Measurements from ENCODE around the gene CDH13. TPM values are rescaled to one million over a fixed set of nuclear protein-coding genes. Genes with fewer than 3 reads are reported as not detected.
A peak's percentile ranks its signal among the peaks of the same experiment; 100 is the strongest.

CDH13 gene
- polyA plus RNA-seq, 3 donors, result 8.2 to 11.2 (median 10.3) TPM

DNA sequence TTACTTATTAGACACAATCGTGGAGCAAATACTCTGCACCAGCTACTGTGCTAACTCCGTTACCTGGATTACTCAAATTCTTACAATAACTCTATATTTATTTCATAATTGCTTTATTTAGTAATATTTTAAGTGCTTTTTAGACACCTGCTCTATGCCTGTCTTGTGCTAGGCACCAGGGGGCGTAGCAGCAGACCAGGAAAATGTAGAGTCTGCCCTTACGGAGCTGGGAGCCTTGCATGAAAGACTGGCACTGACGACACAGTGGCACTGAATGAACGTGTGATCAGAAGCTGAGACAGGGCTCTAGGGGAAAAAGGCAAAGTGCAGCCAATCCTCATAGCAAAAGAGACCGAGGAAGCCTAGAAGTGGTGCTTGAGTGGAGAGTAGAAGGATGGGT is 486.5 kb downstream of the CDH13 start:
- DNase-seq, result peak; percentile 27

DNA sequence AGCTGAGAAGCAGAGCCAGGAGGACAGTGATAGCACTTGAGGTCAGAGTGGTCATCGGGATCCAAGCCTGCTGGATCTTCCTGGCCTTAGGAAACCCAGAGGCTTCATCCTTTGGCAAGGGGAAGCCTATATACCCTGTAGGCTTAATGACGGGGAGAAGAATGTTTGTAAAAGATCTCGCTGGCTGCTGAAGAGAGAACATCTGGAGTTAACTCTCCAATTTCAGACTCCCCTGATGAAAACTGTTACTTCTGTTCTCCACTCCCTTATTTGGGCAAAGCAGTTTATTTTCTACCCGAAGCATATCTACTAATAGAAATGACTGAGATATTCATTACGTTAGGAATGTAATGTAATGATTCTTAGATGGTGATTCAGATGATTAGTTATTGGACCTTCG is 487.0 kb downstream of the CDH13 start:
- no peak for DNase-seq

- DNase-seq, result no peak
Observed at GRCh38 chr16:83115491-83116232, 488.9 kb downstream of the CDH13 start.

- no peak for DNase-seq
Observed at GRCh38 chr16:83116274-83116892, 489.6 kb downstream of the CDH13 start.

- DNase-seq, result no peak
Observed at GRCh38 chr16:83117810-83118209, 491.0 kb downstream of the CDH13 start.

GRCh38 chr16:83118365-83118764 is 491.6 kb downstream of the CDH13 start:
- DNase-seq, result no peak

DNA sequence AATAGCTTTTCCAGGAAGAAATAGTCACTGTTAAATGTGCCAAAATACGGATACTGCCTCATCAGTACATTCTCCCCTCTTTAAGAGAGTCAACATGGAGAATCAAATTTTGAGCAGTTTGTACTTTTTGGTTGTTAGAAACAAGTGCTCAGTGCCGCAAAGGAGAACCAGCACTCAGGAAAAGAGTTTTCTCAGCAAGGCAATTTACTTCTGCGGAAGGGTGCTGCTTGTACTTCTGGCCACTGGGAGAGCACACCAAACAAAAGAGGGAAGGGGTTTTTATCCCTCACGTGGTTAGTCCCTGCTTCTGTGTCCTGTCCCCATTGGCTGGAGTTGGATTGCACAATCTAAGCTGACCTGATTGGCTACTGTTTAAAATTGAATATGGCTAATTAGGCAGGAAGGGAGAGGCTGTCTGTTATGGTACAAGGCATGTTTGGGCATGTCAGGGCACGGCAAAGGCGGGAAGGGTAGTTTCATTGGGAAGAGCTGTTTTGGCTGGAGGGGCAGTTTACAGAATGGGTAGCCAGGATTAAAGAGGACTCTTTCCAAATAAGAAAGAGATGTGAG is 499.3 kb downstream of the CDH13 start:
- DNase-seq, result no peak

DNA sequence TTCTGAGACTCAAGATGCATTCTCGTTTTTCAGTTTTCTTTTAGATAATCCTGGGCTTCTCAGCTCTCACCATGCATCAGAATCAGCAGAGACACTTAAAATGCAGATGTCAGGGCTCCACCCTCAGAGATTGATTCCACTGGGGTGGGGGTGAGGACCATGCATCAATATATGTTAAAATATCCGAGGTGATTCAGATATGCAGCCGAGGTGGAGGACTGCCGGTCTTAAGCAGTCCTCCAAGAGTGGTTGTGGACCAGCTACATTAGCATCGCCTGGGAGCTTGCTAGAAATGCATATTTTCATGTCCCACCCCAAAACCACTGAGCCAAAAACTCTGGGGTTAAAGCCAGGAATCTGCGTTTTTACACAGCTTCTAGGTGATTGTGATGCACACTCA is 501.3 kb downstream of the CDH13 start:
- no peak for DNase-seq

- DNase-seq, result no peak
Observed at GRCh38 chr16:83130039-83130438, 503.3 kb downstream of the CDH13 start.

DNA sequence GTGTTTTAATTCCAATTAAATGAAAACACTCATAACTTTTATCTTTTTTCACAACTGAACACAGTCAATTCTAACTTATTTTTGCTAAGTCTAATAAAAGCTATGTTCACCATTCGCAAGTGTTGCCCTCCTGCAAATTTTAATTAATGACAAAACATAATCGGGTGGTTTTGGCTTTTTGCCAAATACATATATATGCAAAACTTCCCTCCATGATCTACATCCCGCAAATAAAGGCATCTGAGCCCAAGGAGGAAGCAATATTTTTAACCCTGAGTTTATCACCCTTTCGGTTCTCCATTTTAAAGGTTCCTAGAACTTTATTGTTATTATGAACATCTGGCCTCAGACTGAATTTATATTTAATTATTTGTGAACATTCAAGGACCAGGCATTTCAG is 507.9 kb downstream of the CDH13 start:
- DNase-seq, result no peak

DNA sequence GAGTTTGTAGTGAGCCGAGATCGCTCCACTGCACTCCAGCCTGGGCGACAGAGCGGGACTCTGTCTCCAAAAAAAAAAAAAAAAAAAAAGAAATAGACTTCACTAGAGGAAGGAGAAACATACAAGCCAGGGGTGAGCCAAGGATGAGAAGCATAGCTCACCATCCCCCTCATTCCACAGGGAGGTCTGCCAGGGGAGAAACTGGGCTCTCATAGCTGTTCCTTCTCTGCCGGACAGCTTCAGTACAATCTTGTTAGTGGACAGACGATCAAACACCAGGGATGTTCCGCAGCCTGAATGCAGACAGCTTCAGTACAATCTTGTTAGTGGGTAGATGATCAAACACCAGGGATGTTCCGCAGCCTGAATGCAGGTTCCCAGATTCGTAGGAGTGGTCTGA is 509.6 kb downstream of the CDH13 start:
- no peak for DNase-seq

DNA sequence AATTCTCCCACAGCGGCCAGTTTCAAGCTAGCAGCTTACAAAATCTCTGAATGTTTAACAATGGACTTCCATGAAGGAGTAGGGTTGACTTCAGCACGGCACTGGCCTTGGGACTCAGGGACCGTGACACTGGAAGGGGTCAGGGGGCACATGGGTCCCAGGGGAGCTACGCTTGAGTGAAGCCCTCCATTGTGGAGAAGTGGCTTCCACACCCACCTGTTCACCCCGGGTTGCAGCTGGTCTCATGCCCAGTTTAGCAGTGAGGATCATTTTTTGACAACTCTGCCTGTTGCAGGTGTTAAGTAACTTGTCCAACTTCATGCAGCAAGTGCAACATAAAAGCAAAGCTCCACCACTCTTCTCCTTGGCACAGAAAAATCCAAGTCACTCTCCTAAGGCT is 510.2 kb downstream of the CDH13 start:
- no peak for DNase-seq

DNA sequence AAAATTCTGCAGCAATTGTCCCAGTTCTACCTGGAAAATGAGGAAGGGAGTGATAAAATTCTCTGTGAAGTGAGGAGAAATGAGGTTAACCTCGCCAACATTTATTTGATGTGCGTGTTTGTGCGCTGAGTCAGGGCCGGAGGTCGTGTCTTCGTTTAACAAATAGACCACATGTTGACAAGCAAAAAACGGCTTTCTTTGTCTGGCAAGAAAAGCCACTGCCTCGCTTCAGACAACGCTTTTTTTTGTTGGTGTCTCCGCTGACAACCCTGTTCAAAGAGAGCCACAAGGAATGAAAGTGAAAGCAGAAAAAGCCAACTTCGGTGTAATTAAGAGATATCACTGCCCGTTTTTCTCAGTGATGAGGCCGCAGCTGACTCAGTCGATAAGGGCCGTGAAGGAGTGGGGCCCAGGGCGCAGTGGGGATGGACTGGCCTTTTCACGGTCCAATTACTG is 510.6 kb downstream of the CDH13 start:
- DNase-seq, result peak; percentile 19

- no peak for DNase-seq
Observed at GRCh38 chr16:83137894-83138293, 511.1 kb downstream of the CDH13 start.

DNA sequence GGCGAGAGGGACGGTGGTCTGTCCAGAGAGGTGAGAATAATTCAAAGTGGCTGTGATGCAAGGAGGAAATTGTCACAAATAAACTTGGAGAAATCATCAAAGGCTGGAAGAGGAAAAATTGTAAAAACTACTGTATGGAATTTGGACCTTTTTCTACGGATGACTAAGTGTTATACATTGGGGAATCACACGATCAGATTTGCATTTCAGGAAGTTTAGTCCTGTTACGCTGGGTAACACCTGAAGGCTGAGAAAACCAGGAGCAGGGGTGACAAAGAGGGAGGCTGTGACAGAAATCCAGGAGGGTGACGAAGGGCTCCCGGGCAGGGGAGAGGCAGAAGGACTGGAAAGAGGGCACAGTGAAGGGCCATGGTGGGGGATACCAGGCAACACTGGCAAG is 511.7 kb downstream of the CDH13 start:
- DNase-seq, result no peak

DNA sequence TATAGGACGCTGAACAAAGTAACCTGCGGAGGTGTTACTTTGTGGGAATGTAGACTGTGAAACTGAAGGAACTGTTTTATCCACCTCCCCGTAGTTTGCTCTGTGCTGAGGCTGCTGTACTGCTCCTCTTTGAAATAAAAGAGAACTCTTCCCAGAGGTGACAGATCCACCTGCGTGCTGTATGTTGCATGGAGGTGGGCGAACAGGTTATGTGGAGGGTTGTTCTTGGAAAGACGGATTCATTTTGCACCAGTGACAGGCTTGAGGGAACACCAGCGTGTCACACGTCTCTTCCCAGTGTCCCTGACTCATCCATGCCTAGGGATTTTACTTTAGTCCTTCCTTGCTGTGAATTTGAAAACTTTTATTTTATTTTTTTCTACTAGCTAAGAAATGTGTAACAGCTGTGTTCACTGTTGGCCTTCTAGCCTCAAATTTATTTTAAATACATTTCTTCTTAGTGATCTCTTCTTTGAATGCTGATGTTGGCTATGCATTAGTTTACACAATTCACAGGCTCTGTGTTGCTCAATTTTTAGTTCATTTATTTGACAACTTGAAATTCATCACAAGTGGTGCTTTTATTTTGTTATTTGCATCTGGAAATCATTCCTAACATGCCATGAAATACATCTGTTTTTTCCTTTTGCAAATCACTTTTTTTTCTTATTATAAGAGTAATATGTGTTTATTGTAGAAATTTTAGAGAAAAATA is 512.4 kb downstream of the CDH13 start:
- DNase-seq, result peak; percentile 15

DNA sequence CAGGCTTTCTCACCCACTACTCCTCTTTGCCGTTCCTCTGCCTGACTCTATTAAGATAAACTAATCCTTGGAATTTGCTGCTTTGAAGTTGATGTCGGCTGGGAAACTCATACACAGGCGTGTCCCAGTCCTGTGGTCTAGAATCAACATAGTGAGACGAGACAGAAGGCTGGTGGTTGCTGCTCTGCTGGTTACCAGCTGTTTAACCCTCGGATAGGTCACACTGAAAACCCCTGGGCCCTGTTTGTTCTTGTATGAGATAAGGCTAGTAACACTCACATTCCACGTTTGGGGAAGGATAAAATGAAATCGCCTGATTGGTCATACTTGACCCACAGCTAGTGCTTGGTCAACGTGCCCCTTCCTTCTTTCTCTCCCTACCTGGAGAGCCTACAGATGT is 517.0 kb downstream of the CDH13 start:
- DNase-seq, result no peak

GRCh38 chr16:83145297-83145696 is 518.5 kb downstream of the CDH13 start:
- DNase-seq, result no peak

DNA sequence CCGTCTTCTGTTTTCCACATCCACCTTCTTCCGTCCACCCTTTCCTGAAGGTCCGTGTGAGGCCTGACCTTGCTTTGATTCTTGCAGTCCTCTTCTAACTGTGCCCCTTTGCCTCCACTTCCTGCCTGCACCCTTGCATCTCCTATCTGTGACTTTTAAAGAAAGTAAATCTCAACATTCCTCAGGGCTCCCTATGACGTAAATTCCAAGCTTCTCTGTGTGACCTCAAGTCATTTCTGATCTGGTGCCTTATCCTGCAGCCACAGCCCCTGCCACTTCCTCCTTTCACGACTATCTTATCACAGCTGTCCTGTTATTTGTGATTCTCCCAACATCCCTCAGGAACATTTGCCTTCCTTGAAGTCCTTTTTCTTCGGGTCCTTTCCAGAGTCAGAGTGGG is 520.5 kb downstream of the CDH13 start:
- no peak for DNase-seq

- DNase-seq, result no peak
Observed at GRCh38 chr16:83158320-83158957, 531.7 kb downstream of the CDH13 start.

GRCh38 chr16:83159049-83159448 is 532.3 kb downstream of the CDH13 start:
- no peak for DNase-seq
